A673 (cell line): ENCODE results near the gene GRIK1.

Source experiments
- EZH2 ChIP-seq: fragments of 200-600 bp; sonication (generic); IDR thresholded peaks from 2 replicates; pipeline ENCODE4 v1.6.1; 2017; ENCODE audit warnings: borderline replicate concordance, low read depth, mild to moderate bottlenecking, mixed read lengths, antibody characterized with exemption, low read length; ENCODE audit not compliant: poor library complexity, severe bottlenecking
- TF ChIP-seq, protein P1 (sequence below): fragments of 300-800, 200-600 bp; sonication (generic); conservative IDR thresholded peaks from 2 replicates; pipeline ENCODE4 v1.5.1; 2017; ENCODE audit warnings: low read depth, mild to moderate bottlenecking, antibody characterized with exemption, low read length, moderate library complexity, mixed read lengths

GRCh38 chr21:29825345-29825744, 114.5 kb downstream of the GRIK1 start:
- TF ChIP-seq, protein P1, sequence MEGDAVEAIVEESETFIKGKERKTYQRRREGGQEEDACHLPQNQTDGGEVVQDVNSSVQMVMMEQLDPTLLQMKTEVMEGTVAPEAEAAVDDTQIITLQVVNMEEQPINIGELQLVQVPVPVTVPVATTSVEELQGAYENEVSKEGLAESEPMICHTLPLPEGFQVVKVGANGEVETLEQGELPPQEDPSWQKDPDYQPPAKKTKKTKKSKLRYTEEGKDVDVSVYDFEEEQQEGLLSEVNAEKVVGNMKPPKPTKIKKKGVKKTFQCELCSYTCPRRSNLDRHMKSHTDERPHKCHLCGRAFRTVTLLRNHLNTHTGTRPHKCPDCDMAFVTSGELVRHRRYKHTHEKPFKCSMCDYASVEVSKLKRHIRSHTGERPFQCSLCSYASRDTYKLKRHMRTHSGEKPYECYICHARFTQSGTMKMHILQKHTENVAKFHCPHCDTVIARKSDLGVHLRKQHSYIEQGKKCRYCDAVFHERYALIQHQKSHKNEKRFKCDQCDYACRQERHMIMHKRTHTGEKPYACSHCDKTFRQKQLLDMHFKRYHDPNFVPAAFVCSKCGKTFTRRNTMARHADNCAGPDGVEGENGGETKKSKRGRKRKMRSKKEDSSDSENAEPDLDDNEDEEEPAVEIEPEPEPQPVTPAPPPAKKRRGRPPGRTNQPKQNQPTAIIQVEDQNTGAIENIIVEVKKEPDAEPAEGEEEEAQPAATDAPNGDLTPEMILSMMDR: no peak
- no peak for TF ChIP-seq EZH2
